GM18867 (cell line): Measurements from ENCODE around the gene TENM3.

Source experiments
- ATAC-seq: cut with Tn5 transposase; IDR thresholded peaks from one replicate; pipeline ENCODE4 v1.9.1; 2021; ENCODE audit warnings: mild to moderate bottlenecking, moderate library complexity; ENCODE audit not compliant: unreplicated experiment

TENM3 gene

GRCh38 chr4:182756161-182756690 lies 513.0 kb downstream of the TENM3 start:
- no peak for ATAC-seq

- no peak for ATAC-seq
Observed at GRCh38 chr4:182758273-182758672, 515.1 kb downstream of the TENM3 start.

GRCh38 chr4:182760551-182761043 lies 517.4 kb downstream of the TENM3 start:
- ATAC-seq, result no peak

- ATAC-seq, result no peak
Observed at GRCh38 chr4:182764137-182764536, 520.9 kb downstream of the TENM3 start.

GRCh38 chr4:182764642-182765041 lies 521.4 kb downstream of the TENM3 start:
- no peak for ATAC-seq

- no peak for ATAC-seq
Observed at GRCh38 chr4:182765987-182766856, 523.0 kb downstream of the TENM3 start.

- no peak for ATAC-seq
Observed at GRCh38 chr4:182766857-182767250, 523.7 kb downstream of the TENM3 start.

GRCh38 chr4:182768838-182769237 lies 525.6 kb downstream of the TENM3 start:
- no peak for ATAC-seq

GRCh38 chr4:182770259-182770995 lies 527.2 kb downstream of the TENM3 start:
- no peak for ATAC-seq

GRCh38 chr4:182770996-182771514 lies 527.9 kb downstream of the TENM3 start:
- no peak for ATAC-seq

GRCh38 chr4:182775075-182775474 lies 531.9 kb downstream of the TENM3 start:
- no peak for ATAC-seq

- ATAC-seq, result no peak
Observed at GRCh38 chr4:182776376-182777105, 533.3 kb downstream of the TENM3 start.

- no peak for ATAC-seq
Observed at GRCh38 chr4:182778222-182778982, 535.2 kb downstream of the TENM3 start.

- no peak for ATAC-seq
Observed at GRCh38 chr4:182786991-182787390, 543.8 kb downstream of the TENM3 start.

GRCh38 chr4:182788201-182788600 lies 545.0 kb downstream of the TENM3 start:
- ATAC-seq, result no peak

GRCh38 chr4:182789529-182789928 lies 546.3 kb downstream of the TENM3 start:
- ATAC-seq, result no peak

GRCh38 chr4:182795446-182796238 lies 552.4 kb downstream of the TENM3 start:
- ATAC-seq, result no peak

- no peak for ATAC-seq
Observed at GRCh38 chr4:182799515-182800215, 556.5 kb downstream of the TENM3 start.

- ATAC-seq, result no peak
Observed at GRCh38 chr4:182800216-182800515, 557.0 kb downstream of the TENM3 start.
